GM18873 (cell line): ENCODE data around the gene LSP1.

Experiments used
- ATAC-seq: cut with Tn5 transposase; IDR thresholded peaks from one replicate; pipeline ENCODE4 v1.9.1; 2021; ENCODE audit warnings: mild to moderate bottlenecking, moderate library complexity, moderate number of reproducible peaks; ENCODE audit not compliant: unreplicated experiment, low FRiP score

The LSP1 gene

GRCh38 chr11:1836011-1836945, 16.6 kb upstream of the LSP1 start:
- ATAC-seq = no peak

GRCh38 chr11:1837171-1838076, 15.5 kb upstream of the LSP1 start:
- peak; percentile 51 for ATAC-seq

GRCh38 chr11:1838077-1838425, 14.8 kb upstream of the LSP1 start:
- no peak for ATAC-seq

GRCh38 chr11:1838426-1839144, 14.3 kb upstream of the LSP1 start, which contains the start of gene TNNI2:
Gene TNNI2, plus strand, starts transcription at chr11:1838981. Its CDS starts 716 bp downstream, at chr11:1839697.
- no peak for ATAC-seq

GRCh38 chr11:1839204-1839923, 13.5 kb upstream of the LSP1 start:
- ATAC-seq = no peak

- no peak for ATAC-seq
Observed at GRCh38 chr11:1839924-1840779, 12.7 kb upstream of the LSP1 start.

GRCh38 chr11:1840780-1841480, 12.0 kb upstream of the LSP1 start:
- ATAC-seq = no peak

- no peak for ATAC-seq
Observed at GRCh38 chr11:1841511-1842148, 11.3 kb upstream of the LSP1 start.

- ATAC-seq = no peak
Observed at GRCh38 chr11:1842149-1843097, 10.5 kb upstream of the LSP1 start.

GRCh38 chr11:1843098-1843473, 9.8 kb upstream of the LSP1 start:
- no peak for ATAC-seq

GRCh38 chr11:1843796-1844195, 9.1 kb upstream of the LSP1 start:
- no peak for ATAC-seq

- no peak for ATAC-seq
Observed at GRCh38 chr11:1844221-1845094, 8.4 kb upstream of the LSP1 start.

GRCh38 chr11:1845095-1845429, 7.8 kb upstream of the LSP1 start:
- ATAC-seq = no peak

GRCh38 chr11:1845561-1846452, 7.1 kb upstream of the LSP1 start:
- ATAC-seq = no peak

- ATAC-seq = no peak
Observed at GRCh38 chr11:1846453-1846932, 6.4 kb upstream of the LSP1 start.
